UCSD-AML1 (cell line): ENCODE data around the gene CDK4.

Source experiments
- DNase-seq: peaks from one replicate; lab custom pipeline; 2025; ENCODE audit not compliant: unreplicated experiment; lab: John Stamatoyannopoulos, UW

Gene CDK4

GRCh38 chr12:57757771-57758170 is 5.7 kb upstream of the CDK4 start:
- no peak for DNase-seq

GRCh38 chr12:57756406-57757341 is 4.6 kb upstream of the CDK4 start:
- peak; percentile 71 for DNase-seq

GRCh38 chr12:57755454-57756372 is 3.6 kb upstream of the CDK4 start:
- peak; percentile 15 for DNase-seq

- DNase-seq = no peak
These were observed 3.0 kb upstream of the CDK4 start for GRCh38 chr12:57755194-57755453.

- peak; percentile 52 for DNase-seq
These were observed 2.5 kb upstream of the CDK4 start, which contains the start of gene MARCHF9 for GRCh38 chr12:57754411-57755193. MARCHF9 (plus strand) TSS chr12:57755103; CDS start chr12:57755529, 426 bp downstream.

GRCh38 chr12:57753756-57754337 is 1.7 kb upstream of the CDK4 start:
- no peak for DNase-seq

- no peak for DNase-seq
These were observed 524 bp upstream of the CDK4 start for GRCh38 chr12:57752668-57753000.

- peak; percentile 48 for DNase-seq
These were observed 700 bp downstream of the CDK4 start for GRCh38 chr12:57751432-57751787.

- no peak for DNase-seq
These were observed 1.3 kb downstream of the CDK4 start for GRCh38 chr12:57750561-57751431.

- no peak for DNase-seq
These were observed 3.0 kb downstream of the CDK4 start for GRCh38 chr12:57749061-57749460.

GRCh38 chr12:57746025-57746424 is 6.1 kb downstream of the CDK4 start:
- DNase-seq = no peak

GRCh38 chr12:57745485-57745881 is 6.6 kb downstream of the CDK4 start:
- no peak for DNase-seq

- peak; percentile 93 for DNase-seq
These were observed 7.2 kb downstream of the CDK4 start, which contains the start of gene TSPAN31 for GRCh38 chr12:57744777-57745484. TSPAN31 (plus strand) TSS chr12:57745039; CDS start chr12:57745155, 116 bp downstream.

- peak; percentile 88 for DNase-seq
These were observed 7.8 kb downstream of the CDK4 start for GRCh38 chr12:57744194-57744776.

- DNase-seq = no peak
These were observed 8.3 kb downstream of the CDK4 start for GRCh38 chr12:57743769-57744168.

- peak; percentile 77 for DNase-seq
These were observed 10.0 kb downstream of the CDK4 start for GRCh38 chr12:57741844-57742738.

GRCh38 chr12:57741413-57741789 is 10.7 kb downstream of the CDK4 start:
- DNase-seq = no peak
